Upper lobe of right lung (tissue), 1 donor: Measurements from ENCODE around the gene ZNF544. TPM values are rescaled to one million over a fixed set of nuclear protein-coding genes. Genes with fewer than 3 reads are reported as not detected.

Experiments used
- ATAC-seq: fragments of 200-7000 bp; cut with Tn5 transposase; one replicate; pipeline ENCODE4 v1.9.1; 2020; ENCODE audit warnings: mild to moderate bottlenecking, moderate library complexity
- DNase-seq: peaks from one replicate; pipeline ENCODE4 v3.0.0-alpha.2; 2020
- H3K27ac ChIP-seq: fragments of 200-600 bp; one replicate; pipeline ENCODE4 v1.8.0; 2022
- H3K27me3 ChIP-seq: fragments of 200-600 bp; one replicate; pipeline ENCODE4 v1.8.0; 2022; ENCODE audit warnings: mild to moderate bottlenecking
- H3K36me3 ChIP-seq: fragments of 200-600 bp; one replicate; pipeline ENCODE4 v1.8.0; 2022
- H3K4me1 ChIP-seq: fragments of 200-600 bp; one replicate; pipeline ENCODE4 v1.8.0; 2022
- H3K4me3 ChIP-seq: fragments of 200-600 bp; one replicate; pipeline ENCODE4 v1.8.0; 2022; ENCODE audit warnings: mild to moderate bottlenecking
- H3K9me3 ChIP-seq: fragments of 200-600 bp; one replicate; pipeline ENCODE4 v1.8.0; 2022
- CTCF ChIP-seq: fragments of 200-600 bp; IDR thresholded peaks from one replicate; pipeline ENCODE4 v1.8.0; 2022; ENCODE audit warnings: antibody characterized with exemption
- intact Hi-C: fragments of 100-400 bp; cut with DNase I; formaldehyde crosslinking; loops from one replicate; pipeline ENCODE4 v1.11.0; 2022
- total RNA-seq: library from RNA; stranded (reverse); fragmentation: NEBNext Ultra II Directional; extraction: Animal tissue kit (Norgen Biotek cat#: 25700); gene quantifications from one replicate; pipeline ENCODE4 v1.2.1, GENCODE V29; 2021
- donor health status: DM: no; HTN: yes; CAD: no; lungs with severe emphysema.

The ZNF544 gene
- total RNA-seq, 1 donor from 2014 or later = 27.0 TPM

GRCh38 chr19:58279042-58279924, 50.6 kb downstream of the ZNF544 start:
- Histone ChIP-seq H3K36me3 (peaks cover 4% of the 10 kb centered on the region), H3K4me3 (peak overlapping the region; percentile 77), H3K27ac (peak overlapping the region; percentile 92), H3K27me3 (no peaks in the 10 kb centered on the region), H3K4me1 (peaks cover 13% of the 10 kb centered on the region), H3K9me3 (peaks cover 13% of the 10 kb centered on the region)
- intact Hi-C loops = no loop called here
- no peak for TF ChIP-seq CTCF
- ATAC-seq = peak; percentile 53
- peak; percentile 86 for DNase-seq

- peak overlapping the region; percentile 92 for H3K27ac ChIP-seq
- intact Hi-C loops = no loop called here
These were observed 51.2 kb downstream of the ZNF544 start for GRCh38 chr19:58279925-58280316.

GRCh38 chr19:58284199-58284598, 55.5 kb downstream of the ZNF544 start:
- Histone ChIP-seq H3K4me1 (peaks cover 7% of the 10 kb centered on the region), H3K27ac (no peak overlapping the region), H3K27me3 (no peaks in the 10 kb centered on the region), H3K36me3 (peaks cover 32% of the 10 kb centered on the region), H3K9me3 (no peaks in the 10 kb centered on the region), H3K4me3 (no peak overlapping the region)
- DNase-seq = no peak
- no peak for ATAC-seq
- intact Hi-C loops = no loop called here
- no peak for TF ChIP-seq CTCF

More at GRCh38 chr19:58279925-58280316, 51.2 kb downstream of the ZNF544 start:
- no peak for DNase-seq
- TF ChIP-seq CTCF = no peak
- Histone ChIP-seq H3K4me3 (peak overlapping the region; percentile 77), H3K9me3 (peaks cover 6% of the 10 kb centered on the region), H3K4me1 (peaks cover 13% of the 10 kb centered on the region), H3K27me3 (no peaks in the 10 kb centered on the region), H3K36me3 (peaks cover 4% of the 10 kb centered on the region)
- no peak for ATAC-seq

GRCh38 chr19:58291943-58292342, 63.2 kb downstream of the ZNF544 start:
- no peaks in the 10 kb centered on the region for H3K9me3 ChIP-seq
- H3K4me1 ChIP-seq = no peaks in the 10 kb centered on the region
- TF ChIP-seq CTCF = no peak
- intact Hi-C loops = no loop called here
- H3K27me3 ChIP-seq = no peaks in the 10 kb centered on the region
- H3K27ac ChIP-seq = no peak overlapping the region
- H3K36me3 ChIP-seq = peaks cover 62% of the 10 kb centered on the region
- ATAC-seq (no peak), DNase-seq (no peak)
- H3K4me3 ChIP-seq = no peak overlapping the region

GRCh38 chr19:58294743-58295374, 66.1 kb downstream of the ZNF544 start:
- Histone ChIP-seq H3K4me1 (no peaks in the 10 kb centered on the region), H3K4me3 (no peak overlapping the region), H3K36me3 (peaks cover 43% of the 10 kb centered on the region), H3K9me3 (no peaks in the 10 kb centered on the region), H3K27me3 (no peaks in the 10 kb centered on the region), H3K27ac (no peak overlapping the region)
- intact Hi-C loops = no loop called here
- no peak for DNase-seq
- no peak for TF ChIP-seq CTCF
- ATAC-seq = no peak
